ENCODE measurements around the gene EIF4E1B.

Gene EIF4E1B

GRCh38 chr5:176629853-176630680 lies at the start of gene EIF4E1B, which contains the start of gene SNCB:
Gene EIF4E1B, plus strand, starts transcription at chr5:176630675. Its CDS starts 12,113 bp downstream, at chr5:176642788.
Gene SNCB, minus strand, starts transcription at chr5:176630534. Its CDS starts 880 bp downstream, at chr5:176629654.
- TF ChIP-seq POLR2A (IDR thresholded peaks at IDR 0.05; ENCODE audit: extremely low read depth, insufficient read length), result no peak
- TF ChIP-seq MAX (IDR thresholded peaks at IDR 0.05; ENCODE audit: low read depth, low read length), result no peak
- TF ChIP-seq MYC (IDR thresholded peaks at IDR 0.05; ENCODE audit: low read depth, low read length), result no peak
- no peak for TF ChIP-seq CTCF (IDR thresholded peaks at IDR 0.05; ENCODE audit: low read depth, low read length)
- no peak within 1 kb of the TSS for H3K4me3 ChIP-seq (ENCODE audit: low read depth, low read length)
- DNase-seq (ENCODE audit: low read depth), result no peak

- DNase-seq (ENCODE audit: low read depth), result no peak
- no peak overlapping the region for H3K4me3 ChIP-seq (ENCODE audit: low read depth, low read length)
- TF ChIP-seq POLR2A (IDR thresholded peaks at IDR 0.05; ENCODE audit: extremely low read depth, insufficient read length), result no peak
- TF ChIP-seq CTCF (IDR thresholded peaks at IDR 0.05; ENCODE audit: low read depth, low read length), result no peak
- TF ChIP-seq MYC (IDR thresholded peaks at IDR 0.05; ENCODE audit: low read depth, low read length), result no peak
- no peak for TF ChIP-seq MAX (IDR thresholded peaks at IDR 0.05; ENCODE audit: low read depth, low read length)
These were observed 49.1 kb upstream of the EIF4E1B start for GRCh38 chr5:176581361-176581760.

- TF ChIP-seq MYC (IDR thresholded peaks at IDR 0.05; ENCODE audit: low read depth, low read length), result no peak
- no peak for TF ChIP-seq POLR2A (IDR thresholded peaks at IDR 0.05; ENCODE audit: extremely low read depth, insufficient read length)
- no peak for TF ChIP-seq MAX (IDR thresholded peaks at IDR 0.05; ENCODE audit: low read depth, low read length)
- no peak for TF ChIP-seq CTCF (IDR thresholded peaks at IDR 0.05; ENCODE audit: low read depth, low read length)
- H3K4me3 ChIP-seq (ENCODE audit: low read depth, low read length), result no peak overlapping the region
- no peak for DNase-seq (ENCODE audit: low read depth)
These were observed 47.4 kb upstream of the EIF4E1B start for GRCh38 chr5:176583076-176583475.

GRCh38 chr5:176587398-176587797 lies 43.1 kb upstream of the EIF4E1B start:
- H3K4me3 ChIP-seq (ENCODE audit: low read depth, low read length), result no peak overlapping the region
- TF ChIP-seq MAX (IDR thresholded peaks at IDR 0.05; ENCODE audit: low read depth, low read length), result no peak
- TF ChIP-seq MYC (IDR thresholded peaks at IDR 0.05; ENCODE audit: low read depth, low read length), result no peak
- TF ChIP-seq CTCF (IDR thresholded peaks at IDR 0.05; ENCODE audit: low read depth, low read length), result no peak
- no peak for DNase-seq (ENCODE audit: low read depth)

GRCh38 chr5:176588297-176588696 lies 42.2 kb upstream of the EIF4E1B start:
- no peak for TF ChIP-seq MAX (IDR thresholded peaks at IDR 0.05; ENCODE audit: low read depth, low read length)
- TF ChIP-seq CTCF (IDR thresholded peaks at IDR 0.05; ENCODE audit: low read depth, low read length), result no peak
- TF ChIP-seq MYC (IDR thresholded peaks at IDR 0.05; ENCODE audit: low read depth, low read length), result no peak
- no peak for TF ChIP-seq POLR2A (IDR thresholded peaks at IDR 0.05; ENCODE audit: extremely low read depth, insufficient read length)
- no peak overlapping the region for H3K4me3 ChIP-seq (ENCODE audit: low read depth, low read length)
- no peak for DNase-seq (ENCODE audit: low read depth)

Measured in NB4 (cell line).